Right renal pelvis (tissue), 4 donors: ENCODE data around the gene TTC12. TPM values are rescaled to one million over a fixed set of nuclear protein-coding genes. Genes with fewer than 3 reads are reported as not detected.

Experiments
- DNase-seq, 4 donors: peaks; one replicate each; pipeline ENCODE4 v3.0.0-alpha.2; 2013; ENCODE audit warnings: low read depth in 4 of 4, low spot score in 3 of 4, missing footprints in 1 of 4
- polyA plus RNA-seq, 4 donors: library from polyadenylated mRNA; unstranded; fragments of 120-200 nt; gene quantifications; one replicate each; pipeline ENCODE4 v1.2.1, GENCODE V29; 2013; ENCODE audit not compliant: insufficient read length in 4 of 4

The TTC12 gene
- polyA plus RNA-seq, 4 donors, result 35.2 to 46.3 (median 42.5) TPM

GRCh38 chr11:113372309-113372708 lies 57.9 kb downstream of the TTC12 start:
- DNase-seq, result no peak

- no peak for DNase-seq
Measured at GRCh38 chr11:113373306-113373705, 58.9 kb downstream of the TTC12 start.

GRCh38 chr11:113373981-113374560 lies 59.7 kb downstream of the TTC12 start:
- DNase-seq, result no peak

GRCh38 chr11:113375402-113375801 lies 61.0 kb downstream of the TTC12 start:
- DNase-seq, result no peak

- no peak for DNase-seq
Measured at GRCh38 chr11:113376156-113376555, 61.8 kb downstream of the TTC12 start.

- no peak for DNase-seq
Measured at GRCh38 chr11:113377681-113378412, 63.5 kb downstream of the TTC12 start.

- no peak for DNase-seq
Measured at GRCh38 chr11:113378692-113379091, 64.3 kb downstream of the TTC12 start.

GRCh38 chr11:113382121-113382520 lies 67.7 kb downstream of the TTC12 start:
- no peak for DNase-seq

- DNase-seq, result no peak
Measured at GRCh38 chr11:113384551-113384950, 70.2 kb downstream of the TTC12 start.

GRCh38 chr11:113385749-113386148 lies 71.4 kb downstream of the TTC12 start:
- DNase-seq, result no peak

- no peak for DNase-seq
Measured at GRCh38 chr11:113386866-113387265, 72.5 kb downstream of the TTC12 start.

GRCh38 chr11:113387605-113388211 lies 73.3 kb downstream of the TTC12 start, which contains the start of gene ANKK1:
ANKK1 (plus strand) TSS chr11:113387779; CDS start chr11:113387885, 106 bp downstream.
- peak in 1 of 4 donors; percentile 23 for DNase-seq

GRCh38 chr11:113389272-113389671 lies 74.9 kb downstream of the TTC12 start:
- no peak for DNase-seq

GRCh38 chr11:113392236-113392921 lies 78.0 kb downstream of the TTC12 start:
- no peak for DNase-seq

- DNase-seq, result no peak
Measured at GRCh38 chr11:113393501-113393985, 79.2 kb downstream of the TTC12 start.

GRCh38 chr11:113394919-113395318 lies 80.5 kb downstream of the TTC12 start:
- no peak for DNase-seq

- no peak for DNase-seq
Measured at GRCh38 chr11:113395782-113396336, 81.5 kb downstream of the TTC12 start.

- no peak for DNase-seq
Measured at GRCh38 chr11:113396690-113397089, 82.3 kb downstream of the TTC12 start.

- no peak for DNase-seq
Measured at GRCh38 chr11:113397212-113397611, 82.8 kb downstream of the TTC12 start.

GRCh38 chr11:113397821-113398220 lies 83.4 kb downstream of the TTC12 start:
- no peak for DNase-seq
